Umbilical cord (tissue), 1 donor: Measurements from ENCODE around the gene P4HB. TPM values are rescaled to one million over a fixed set of nuclear protein-coding genes. Genes with fewer than 3 reads are reported as not detected.

Source experiments
- total RNA-seq: library from RNA; depleted of rRNA; stranded (reverse); fragments of >200 nt; gene quantifications from one replicate; pipeline ENCODE4 v1.2.3, GENCODE V29; 2014; ENCODE audit warnings: low replicate concordance; ENCODE audit not compliant: insufficient read depth

Gene P4HB
- total RNA-seq, 1 donor from 2014 or later, result 844 TPM

Other genes with a start within 250 kb of the P4HB start
- gene NPLOC4, start 223.4 kb downstream of the P4HB start, total RNA-seq, result 86.9 TPM
- 0.96 TPM for gene TSPAN10, start 223.3 kb downstream of the P4HB start, total RNA-seq
- not detected for gene PDE6G, start 204.0 kb downstream of the P4HB start, total RNA-seq
- 20.7 TPM for gene OXLD1, start 193.9 kb downstream of the P4HB start, total RNA-seq
- gene CCDC137, start 193.8 kb downstream of the P4HB start, total RNA-seq, result 0.96 TPM
- gene ARL16, start 176.7 kb downstream of the P4HB start, total RNA-seq, result 21.2 TPM
- gene HGS, start 176.5 kb downstream of the P4HB start, total RNA-seq, result 48.9 TPM
- gene MRPL12, start 157.2 kb downstream of the P4HB start, total RNA-seq, result not detected
- 3.1 TPM for gene SLC25A10, start 148.3 kb downstream of the P4HB start, total RNA-seq
- gene GCGR, start 56.4 kb downstream of the P4HB start, total RNA-seq, result 2.9 TPM
- gene MCRIP1, start 27.2 kb downstream of the P4HB start, total RNA-seq, result 64.0 TPM
- 4.1 TPM for gene PPP1R27, start 25.5 kb downstream of the P4HB start, total RNA-seq
- 57.5 TPM for gene ARHGDIA, start 10.8 kb upstream of the P4HB start, total RNA-seq
- gene ALYREF, start 31.1 kb upstream of the P4HB start, total RNA-seq, result 96.8 TPM
- gene ANAPC11, start 31.2 kb upstream of the P4HB start, total RNA-seq, result 103 TPM
- gene NPB, start 41.7 kb upstream of the P4HB start, total RNA-seq, result 1.4 TPM
- gene PCYT2, start 50.9 kb upstream of the P4HB start, total RNA-seq, result 21.2 TPM
- 9.9 TPM for gene SIRT7, start 57.6 kb upstream of the P4HB start, total RNA-seq
- 8.4 TPM for gene MAFG, start 67.2 kb upstream of the P4HB start, total RNA-seq
- 77.5 TPM for gene PYCR1, start 76.8 kb upstream of the P4HB start, total RNA-seq
- gene MYADML2, start 86.7 kb upstream of the P4HB start, total RNA-seq, result 0.72 TPM
- not detected for gene NOTUM, start 100.7 kb upstream of the P4HB start, total RNA-seq
- gene ASPSCR1, start 117.1 kb upstream of the P4HB start, total RNA-seq, result 24.1 TPM
- 1.2 TPM for gene CENPX, start 162.3 kb upstream of the P4HB start, total RNA-seq
- 4.6 TPM for gene LRRC45, start 162.8 kb upstream of the P4HB start, total RNA-seq
- 8.7 TPM for gene RAC3, start 171.1 kb upstream of the P4HB start, total RNA-seq
- 22.4 TPM for gene DCXR, start 177.2 kb upstream of the P4HB start, total RNA-seq
- gene RFNG, start 191.3 kb upstream of the P4HB start, total RNA-seq, result 33.2 TPM
- 39.7 TPM for gene GPS1, start 191.4 kb upstream of the P4HB start, total RNA-seq
- gene DUS1L, start 205.3 kb upstream of the P4HB start, total RNA-seq, result 83.3 TPM
- 14.2 TPM for gene FASN, start 237.7 kb upstream of the P4HB start, total RNA-seq